Smooth muscle cell (in vitro differentiated cells): ENCODE results near the gene NRP1. TPM values are rescaled to one million over a fixed set of nuclear protein-coding genes. Genes with fewer than 3 reads are reported as not detected.

Experiments
- DNase-seq: peaks from one replicate; lab custom pipeline; 2025; ENCODE audit not compliant: unreplicated experiment; lab: John Stamatoyannopoulos, UW
- H2AFZ ChIP-seq: fragments of 200-600 bp; sonication (generic); 2 replicates; pipeline ENCODE4 v1.6.0; 2016; ENCODE audit warnings: antibody characterized with exemption, low read depth, mild to moderate bottlenecking
- H3F3A ChIP-seq: fragments of 200-600 bp; sonication (generic); 2 replicates; pipeline ENCODE4 v1.6.0; 2017; ENCODE audit warnings: antibody characterized with exemption, low read depth
- H3K27ac ChIP-seq: fragments of 200-600 bp; sonication (generic); 2 replicates; pipeline ENCODE4 v1.5.1; 2016; ENCODE audit warnings: low read depth, mild to moderate bottlenecking
- H3K27me3 ChIP-seq: fragments of 200-600 bp; sonication (generic); 2 replicates; pipeline ENCODE4 v1.6.1; 2016; ENCODE audit warnings: low read depth, mild to moderate bottlenecking
- H3K36me3 ChIP-seq: fragments of 200-600 bp; sonication (generic); 2 replicates; pipeline ENCODE4 v1.5.1; 2016; ENCODE audit warnings: low read depth
- H3K4me1 ChIP-seq: fragments of 200-600 bp; sonication (generic); 2 replicates; pipeline ENCODE4 v1.5.1; 2016; ENCODE audit warnings: low read depth
- H3K4me2 ChIP-seq: fragments of 200-600 bp; sonication (generic); 2 replicates; pipeline ENCODE4 v1.6.0; 2016; ENCODE audit warnings: mild to moderate bottlenecking
- H3K4me3 ChIP-seq: fragments of 200-600 bp; sonication (generic); 2 replicates; pipeline ENCODE4 v1.5.1; 2016; ENCODE audit warnings: mild to moderate bottlenecking
- H3K79me2 ChIP-seq: fragments of 200-600 bp; sonication (generic); 2 replicates; pipeline ENCODE4 v1.6.0; 2016; ENCODE audit warnings: low read depth, mild to moderate bottlenecking
- H3K9ac ChIP-seq: fragments of 200-600 bp; sonication (generic); 2 replicates; pipeline ENCODE4 v1.6.0; 2016; ENCODE audit warnings: low read depth
- H3K9me3 ChIP-seq: fragments of 200-600 bp; sonication (generic); replicated peaks from 2 replicates; pipeline ENCODE4 v1.5.1; 2016; ENCODE audit warnings: low read depth
- H4K20me1 ChIP-seq: fragments of 200-600 bp; sonication (generic); 2 replicates; pipeline ENCODE4 v1.6.0; 2016; ENCODE audit warnings: low read depth
- CTCF ChIP-seq: fragments of 200-600 bp; sonication (generic); IDR thresholded peaks from 2 replicates; pipeline ENCODE4 v1.5.1; 2017; ENCODE audit warnings: borderline replicate concordance, mild to moderate bottlenecking, antibody characterized with exemption; ENCODE audit not compliant: insufficient read depth, poor library complexity, severe bottlenecking
- WGBS: methylation state at CpG from one replicate; pipeline ENCODE4 v1.1.7; 2016; ENCODE audit warnings: low lambda C conversion rate; 5-methylcytosine and 5-hydroxymethylcytosine counted together
- polyA plus RNA-seq: library from polyadenylated mRNA; unstranded; fragments of >200 nt; fragmentation: Nextera tagmentation; extraction: Ambion mirVana; gene quantifications from 2 replicates; pipeline ENCODE4 v1.2.1, GENCODE V29; 2016
- total RNA-seq: library from RNA; depleted of rRNA; stranded (reverse); fragments of >200 nt; gene quantifications from 2 replicates; pipeline ENCODE4 v1.2.3, GENCODE V29; 2014

NRP1 gene
- total and polyA plus RNA-seq, 2 experiments from 2014 or later, result 74.8 to 80.4 TPM

DNA sequence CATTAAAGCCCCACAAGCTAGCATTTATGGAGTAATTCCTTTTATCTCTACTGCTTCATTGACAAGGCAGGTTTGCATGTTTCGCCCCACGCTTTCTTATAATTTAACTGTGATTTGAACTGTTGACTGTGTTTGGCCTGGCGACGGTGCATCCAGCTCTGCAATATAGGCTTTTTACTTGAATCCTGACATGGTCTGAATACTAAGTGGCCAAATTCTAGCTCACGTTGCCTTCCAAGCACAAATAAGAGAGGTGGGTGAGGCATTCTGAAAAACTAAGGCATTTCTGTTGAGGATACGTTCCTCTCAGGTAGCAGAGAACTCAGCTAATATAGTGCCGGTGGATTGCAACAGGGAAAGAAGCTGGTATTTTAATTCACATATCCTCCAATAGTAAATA is 61.8 kb downstream of the NRP1 start:
- H3K4me1 ChIP-seq, result peaks cover 39% of the 10 kb centered on the region
- WGBS, result 81% methylated on average over 7 of the region's 7 CpGs
- no peaks in the 10 kb centered on the region for H3K27me3 ChIP-seq
- DNase-seq, result no peak
- peaks cover 63% of the 10 kb centered on the region for H3K79me2 ChIP-seq
- H3K4me2 ChIP-seq, result peak overlapping the region; percentile 17
- no peaks in the 10 kb centered on the region for H3K9me3 ChIP-seq
- no peak overlapping the region for H3K4me3 ChIP-seq
- H3K27ac ChIP-seq, result peak overlapping the region; percentile 76
- H2AFZ ChIP-seq, result no peak overlapping the region
- no peak overlapping the region for H3K9ac ChIP-seq
- peaks cover 6% of the 10 kb centered on the region for H3F3A ChIP-seq
- TF ChIP-seq CTCF, result no peak
- peaks cover 9% of the 10 kb centered on the region for H3K36me3 ChIP-seq
- peaks cover 5% of the 10 kb centered on the region for H4K20me1 ChIP-seq

GRCh38 chr10:33271969-33272583 is 62.4 kb downstream of the NRP1 start:
- Histone ChIP-seq H3K4me1 (peaks cover 36% of the 10 kb centered on the region), H3K4me2 (peak overlapping the region; percentile 17), H4K20me1 (peaks cover 5% of the 10 kb centered on the region), H3F3A (peaks cover 6% of the 10 kb centered on the region), H2AFZ (no peak overlapping the region), H3K27me3 (no peaks in the 10 kb centered on the region), H3K9me3 (no peaks in the 10 kb centered on the region), H3K27ac (peak overlapping the region; percentile 76), H3K79me2 (peaks cover 57% of the 10 kb centered on the region), H3K9ac (no peak overlapping the region), H3K4me3 (no peak overlapping the region), H3K36me3 (peaks cover 9% of the 10 kb centered on the region)
- no peak for DNase-seq
- TF ChIP-seq CTCF, result no peak
- 30% methylated on average over 4 of the region's 4 CpGs for WGBS

DNA sequence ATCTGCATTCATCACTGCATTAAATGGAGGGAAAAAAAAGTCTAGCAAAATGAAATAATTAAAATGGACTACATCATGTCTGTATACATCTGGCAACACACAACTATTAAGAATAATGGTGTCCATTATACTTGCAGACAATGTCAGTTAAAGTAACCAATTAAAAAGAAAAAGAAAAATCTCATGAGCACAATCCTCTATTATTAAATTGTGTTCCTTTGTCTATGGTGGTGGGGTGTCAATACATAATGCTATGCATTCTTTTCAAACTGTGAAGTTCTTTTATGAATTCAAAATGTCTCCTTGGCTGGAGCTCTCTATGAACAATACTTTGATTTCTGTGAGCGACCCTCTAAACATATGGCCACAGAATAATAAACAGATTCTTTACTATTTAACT is 63.5 kb downstream of the NRP1 start:
- TF ChIP-seq CTCF, result no peak
- Histone ChIP-seq H3K9ac (no peak overlapping the region), H3K4me3 (no peak overlapping the region), H3K36me3 (peaks cover 9% of the 10 kb centered on the region), H3K79me2 (peaks cover 46% of the 10 kb centered on the region), H3K4me2 (no peak overlapping the region), H3K9me3 (no peaks in the 10 kb centered on the region), H3F3A (peaks cover 2% of the 10 kb centered on the region), H3K27ac (peak overlapping the region; percentile 76), H3K4me1 (peaks cover 34% of the 10 kb centered on the region), H3K27me3 (no peaks in the 10 kb centered on the region), H2AFZ (no peak overlapping the region), H4K20me1 (peaks cover 5% of the 10 kb centered on the region)
- WGBS, result 59% methylated on average over 1 of the region's 1 CpG
- no peak for DNase-seq

DNA sequence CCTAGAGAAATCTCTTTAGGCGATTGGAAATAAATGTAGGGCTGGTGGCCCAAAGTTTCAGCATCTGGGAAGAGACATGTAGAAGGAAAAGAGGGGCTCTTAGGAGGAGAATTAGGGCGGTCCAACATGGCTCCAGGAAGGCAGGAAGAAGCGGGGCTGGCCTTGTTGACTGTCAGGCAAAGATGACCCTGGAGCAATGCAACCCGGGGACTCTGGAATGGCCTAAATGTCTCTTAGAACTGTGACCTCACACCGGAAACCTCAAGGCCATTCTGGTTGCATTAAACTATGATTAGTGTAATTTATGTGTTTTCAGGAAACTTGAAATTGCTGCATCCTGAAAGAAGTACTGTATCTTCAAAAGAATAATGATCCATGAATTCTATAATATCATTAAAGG is 66.8 kb downstream of the NRP1 start:
- Histone ChIP-seq H2AFZ (no peak overlapping the region), H3K9me3 (no peaks in the 10 kb centered on the region), H3K36me3 (peaks cover 9% of the 10 kb centered on the region), H3K9ac (no peak overlapping the region), H3K27me3 (no peaks in the 10 kb centered on the region), H3K4me1 (peaks cover 24% of the 10 kb centered on the region), H4K20me1 (no peaks in the 10 kb centered on the region), H3K79me2 (peaks cover 25% of the 10 kb centered on the region), H3F3A (peaks cover 8% of the 10 kb centered on the region), H3K4me2 (no peak overlapping the region), H3K27ac (no peak overlapping the region), H3K4me3 (no peak overlapping the region)
- 95% methylated on average over 5 of the region's 5 CpGs for WGBS
- DNase-seq, result no peak
- no peak for TF ChIP-seq CTCF
